IMR-90 (cell line): ENCODE measurements around the gene KRTAP6-2.

Experiments used
- CTCF ChIP-seq: conservative IDR thresholded peaks from 2 replicates; pipeline ENCODE4 v1.5.1; 2012; ENCODE audit warnings: mild to moderate bottlenecking, low read depth, low read length, improper control_type of control experiment
- MAFK ChIP-seq: IDR thresholded peaks from 2 replicates; pipeline ENCODE4 v1.6.1; 2012; ENCODE audit warnings: low read depth, low read length, improper control_type of control experiment
- POLR2A ChIP-seq: IDR thresholded peaks from 2 replicates; pipeline ENCODE4 v1.6.1; 2012; ENCODE audit warnings: mild to moderate bottlenecking, low read depth, low read length
- RCOR1 ChIP-seq: IDR thresholded peaks from 2 replicates; pipeline ENCODE4 v1.6.1; 2012; ENCODE audit warnings: mild to moderate bottlenecking, low read length, improper control_type of control experiment; ENCODE audit not compliant: insufficient replicate concordance
- SMC3 ChIP-seq: fragments of 150-350 bp; IDR thresholded peaks from 2 replicates; pipeline ENCODE4 v1.6.1; 2016; ENCODE audit warnings: low read depth, mild to moderate bottlenecking, antibody characterized with exemption, low read length, moderate library complexity
- USF2 ChIP-seq: fragments of 150-350 bp; IDR thresholded peaks from 2 replicates; pipeline ENCODE4 v1.6.1; 2017; ENCODE audit warnings: mild to moderate bottlenecking, antibody characterized with exemption, low read length, low read depth

GRCh38 chr21:30563630-30564029 is 35.1 kb downstream of the KRTAP6-2 start:
- TF ChIP-seq CTCF (no peak), USF2 (no peak), POLR2A (no peak), SMC3 (no peak), MAFK (no peak), RCOR1 (no peak)
